H1 (cell line): ENCODE measurements around the gene RIMKLA. TPM values are rescaled to one million over a fixed set of nuclear protein-coding genes. Genes with fewer than 3 reads are reported as not detected.

Source experiments
- CTCF ChIA-PET: fragments of 300-600 bp; sonication (Branson Sonifier 250); formaldehyde crosslinking; loops from one replicate; lab custom pipeline; 2021; ENCODE audit not compliant: partially characterized antibody; lab: Charles Lee
- POLR2A ChIA-PET: fragments of 300-600 bp; sonication (Branson Sonifier 250); formaldehyde crosslinking; loops from one replicate; lab custom pipeline; 2021; ENCODE audit warnings: inconsistent platforms; ENCODE audit not compliant: partially characterized antibody; lab: Charles Lee
- DNase-seq, 2 experiments: peaks; one replicate each; pipeline versions ENCODE4 v3.0.0 to v3.0.0-alpha.2; 2010 to 2022; ENCODE audit warnings: low spot score in 2 of 2, low read depth in 1 of 2, mixed read lengths in 1 of 2
- FAIRE-seq: peaks from 2 replicates; lab custom pipeline; 2011; peaks lifted over from hg19 to GRCh38; lab: Jason Lieb, UNC
- H2AFZ ChIP-seq: 2 replicates; pipeline ENCODE4 v1.8.1; 2012; ENCODE audit warnings: low read length, inconsistent platforms
- H2AK5ac ChIP-seq: 2 replicates; pipeline ENCODE4 v1.6.1; 2013; ENCODE audit warnings: low read depth, low read length
- H2BK120ac ChIP-seq: replicated peaks from 2 replicates; pipeline ENCODE3; 2013; ENCODE audit warnings: low read depth, low read length, inconsistent platforms
- H2BK12ac ChIP-seq: 2 replicates; pipeline ENCODE4 v1.6.1; 2013; ENCODE audit warnings: low read depth, low read length
- H2BK15ac ChIP-seq: 2 replicates; pipeline ENCODE4 v1.6.1; 2013; ENCODE audit warnings: low read length
- H2BK20ac ChIP-seq: 2 replicates; pipeline ENCODE4 v1.6.1; 2013; ENCODE audit warnings: low read length
- H2BK5ac ChIP-seq: 2 replicates; pipeline ENCODE4 v1.6.1; 2013; ENCODE audit warnings: low read depth, low read length
- H3K14ac ChIP-seq: 2 replicates; pipeline ENCODE4 v1.6.1; 2013; ENCODE audit warnings: inconsistent platforms; ENCODE audit not compliant: insufficient read length
- H3K18ac ChIP-seq: 2 replicates; pipeline ENCODE4 v1.6.1; 2013; ENCODE audit warnings: low read length; ENCODE audit errors: extremely low read depth
- H3K23ac ChIP-seq: 2 replicates; pipeline ENCODE4 v1.6.1; 2013; ENCODE audit warnings: inconsistent platforms; ENCODE audit not compliant: insufficient read length
- H3K23me2 ChIP-seq: 2 replicates; pipeline ENCODE4 v1.6.1; 2013; ENCODE audit warnings: low read depth, low read length
- H3K27ac ChIP-seq: 2 replicates; pipeline ENCODE4 v1.6.1; 2011; ENCODE audit warnings: low read depth, low read length, inconsistent platforms
- H3K27me3 ChIP-seq, 4 experiments: replicated peaks in 1 of 4; 1 replicate in 1 of 4; 2 replicates in 3 of 4; pipeline versions ENCODE4 v1.6.1 to v1.8.1; 2011 to 2013; ENCODE audit warnings: low read length in 3 of 4, mild to moderate bottlenecking in 3 of 4, inconsistent platforms in 2 of 4, mixed read lengths in 2 of 4, moderate library complexity in 1 of 4; ENCODE audit not compliant: control insufficient read depth in 3 of 4, insufficient read depth in 3 of 4; ENCODE audit errors: extremely low read depth in 1 of 4
- H3K36me3 ChIP-seq, 4 experiments: 2 replicates each; pipeline versions ENCODE4 v1.6.1 to v1.8.1; 2011 to 2013; ENCODE audit warnings: mild to moderate bottlenecking in 4 of 4, low read length in 3 of 4, moderate library complexity in 2 of 4, control low read depth in 1 of 4, inconsistent platforms in 1 of 4; ENCODE audit not compliant: insufficient read depth in 4 of 4, control insufficient read depth in 2 of 4
- H3K4ac ChIP-seq: replicated peaks from 2 replicates; pipeline ENCODE3; 2013; ENCODE audit warnings: low read length, low read depth, mixed read lengths, inconsistent platforms; ENCODE audit not compliant: insufficient read length
- H3K4me1 ChIP-seq, 4 experiments: replicated peaks in 1 of 4; 1 replicate in 1 of 4; 2 replicates in 3 of 4; pipeline versions ENCODE4 v1.6.1 to v1.8.1; 2011 to 2013; ENCODE audit warnings: low read length in 3 of 4, inconsistent platforms in 2 of 4, mixed read lengths in 1 of 4; ENCODE audit not compliant: insufficient read depth in 4 of 4, control insufficient read depth in 3 of 4
- H3K4me2 ChIP-seq, 2 experiments: 2 replicates each; pipeline versions ENCODE4 v1.6.1 to v1.8.1; 2011 to 2013; ENCODE audit warnings: low read depth in 2 of 2, low read length in 2 of 2, control low read depth in 1 of 2, inconsistent platforms in 1 of 2, mild to moderate bottlenecking in 1 of 2; ENCODE audit not compliant: insufficient read depth in 1 of 2
- H3K4me3 ChIP-seq, 4 experiments: fragments of 200-600, 300-600 bp in 1 of 4; sonication (generic), shearing (Covaris generic), sonication (Bioruptor Twin) in 1 of 4; 2 replicates each; pipeline versions ENCODE4 v1.5.1 to v1.8.1; 2011 to 2016; ENCODE audit warnings: low read length in 4 of 4, low read depth in 3 of 4, control low read depth in 2 of 4, inconsistent platforms in 2 of 4, mild to moderate bottlenecking in 2 of 4, mixed read lengths in 1 of 4, moderate library complexity in 1 of 4; ENCODE audit not compliant: insufficient read depth in 2 of 4; ENCODE audit errors: extremely low read depth in 1 of 4
- H3K56ac ChIP-seq: replicated peaks from 2 replicates; pipeline ENCODE3; 2013; ENCODE audit warnings: low read depth, mild to moderate bottlenecking, mixed read lengths, low read length, inconsistent platforms; ENCODE audit not compliant: insufficient read length
- H3K79me1 ChIP-seq: 2 replicates; pipeline ENCODE4 v1.6.1; 2013; ENCODE audit warnings: low read depth, low read length, control low read depth
- H3K79me2 ChIP-seq, 2 experiments: 2 replicates each; pipeline versions ENCODE4 v1.6.1 to v1.8.1; 2012 to 2013; ENCODE audit warnings: low read length in 2 of 2, mild to moderate bottlenecking in 2 of 2, inconsistent platforms in 1 of 2; ENCODE audit not compliant: insufficient read depth in 2 of 2, control insufficient read depth in 1 of 2
- H3K9ac ChIP-seq, 4 experiments: replicated peaks in 1 of 4; 1 replicate in 1 of 4; 2 replicates in 3 of 4; pipeline versions ENCODE4 v1.6.1 to v1.8.1; 2011 to 2013; ENCODE audit warnings: low read depth in 3 of 4, low read length in 3 of 4, control low read depth in 2 of 4, mild to moderate bottlenecking in 2 of 4, moderate library complexity in 2 of 4, inconsistent platforms in 1 of 4; ENCODE audit errors: extremely low read depth in 1 of 4
- H3K9me3 ChIP-seq, 2 experiments: 2 replicates each; pipeline versions ENCODE4 v1.6.1 to v1.8.1; 2012 to 2013; ENCODE audit warnings: mild to moderate bottlenecking in 2 of 2, moderate library complexity in 2 of 2, control low read depth in 1 of 2, inconsistent platforms in 1 of 2, low read depth in 1 of 2, low read length in 1 of 2, mixed read lengths in 1 of 2; ENCODE audit not compliant: insufficient read depth in 2 of 2
- H4K20me1 ChIP-seq, 2 experiments: replicated peaks in 1 of 2; 2 replicates each; pipeline versions ENCODE3 to v1.8.1; 2011 to 2013; ENCODE audit warnings: inconsistent platforms in 2 of 2, low read length in 2 of 2, mild to moderate bottlenecking in 1 of 2; ENCODE audit not compliant: insufficient read depth in 2 of 2, control insufficient read depth in 1 of 2
- H4K5ac ChIP-seq: 2 replicates; pipeline ENCODE4 v1.6.1; 2013; ENCODE audit warnings: low read length, low read depth, mixed read lengths, inconsistent platforms; ENCODE audit not compliant: insufficient read length
- H4K8ac ChIP-seq: 2 replicates; pipeline ENCODE4 v1.8.0; 2013; ENCODE audit warnings: mild to moderate bottlenecking, moderate library complexity, low read length, inconsistent platforms; ENCODE audit not compliant: insufficient read depth; ENCODE audit errors: extremely low read depth
- H4K91ac ChIP-seq: replicated peaks from 2 replicates; pipeline ENCODE3; 2013; ENCODE audit warnings: low read length, mixed read lengths, inconsistent platforms; ENCODE audit not compliant: insufficient read length
- TBP ChIP-seq: IDR thresholded peaks from 2 replicates; pipeline ENCODE4 v1.6.1; 2011; ENCODE audit warnings: low read depth, low read length, improper control_type of control experiment
- WGBS, 2 experiments: shearing (Covaris generic) in 1 of 2; methylation state at CpG; one replicate each; pipeline versions ENCODE4 v1.1.6 to v1.1.7; 2013 to 2015; ENCODE audit warnings: low lambda C conversion rate in 2 of 2, mixed read lengths in 2 of 2, inconsistent platforms in 1 of 2, low coverage in 1 of 2, missing lambda C conversion rate in 1 of 2; ENCODE audit not compliant: insufficient replicate concordance in 2 of 2, insufficient coverage in 1 of 2, insufficient read length in 1 of 2; ENCODE audit errors: extremely low coverage in 1 of 2, missing lambda C conversion rate in 1 of 2; 5-methylcytosine and 5-hydroxymethylcytosine counted together
- polyA plus RNA-seq, 7 experiments: library from polyadenylated mRNA; depleted of rRNA in 3 of 7; stranded (reverse) in 5 of 7; unstranded in 2 of 7; fragments of >200 nt in 5 of 7; fragments of 200-250 nt in 2 of 7; gene quantifications; 1 replicate in 5 of 7; 2 replicates in 1 of 7; 4 replicates in 1 of 7; pipeline versions ENCODE4 v1.2.1 to v1.2.3, GENCODE V29; 2011 to 2013; ENCODE audit warnings: missing spikeins in 2 of 7, mixed read lengths in 2 of 7
- total RNA-seq: library from RNA; stranded (reverse); fragmentation: NEBNext Ultra II Directional; extraction: Animal tissue kit (Norgen Biotek cat#: 25700); gene quantifications from 2 replicates; pipeline ENCODE4 v1.2.1, GENCODE V29; 2021

Gene RIMKLA
- total and polyA plus RNA-seq, 2 of the 8 experiments (the other 6 are each of a cell fraction or from before 2014, with no cell fraction given), result 3.2 to 5.8 TPM

GRCh38 chr1:42469727-42470126, 89.1 kb downstream of the RIMKLA start:
- Histone ChIP-seq H3K9me3 (no peaks in the 10 kb centered on the region), H3K27ac (no peak overlapping the region), H3K79me2 (no peaks in the 10 kb centered on the region), H3K23ac (no peak overlapping the region), H4K91ac (no peak overlapping the region), H4K8ac (no peak overlapping the region), H2AFZ (no peak overlapping the region), H4K5ac (no peak overlapping the region), H2BK20ac (no peak overlapping the region), H3K27me3 (no peaks in the 10 kb centered on the region), H2AK5ac (no peak overlapping the region), H3K56ac (no peak overlapping the region), H3K23me2 (no peaks in the 10 kb centered on the region), H2BK5ac (no peak overlapping the region), H3K79me1 (no peaks in the 10 kb centered on the region), H2BK120ac (no peak overlapping the region), H3K4me2 (no peak overlapping the region), H3K14ac (no peak overlapping the region), H2BK15ac (no peak overlapping the region), H3K4me3 (no peak overlapping the region), H3K9ac (no peak overlapping the region), H3K36me3 (no peaks in the 10 kb centered on the region), H3K18ac (no peak overlapping the region), H3K4me1 (no peaks in the 10 kb centered on the region), H2BK12ac (no peak overlapping the region), H4K20me1 (peaks cover 0 to 2% of the 10 kb centered on the region in 2 experiments), H3K4ac (no peak overlapping the region)
- ChIA-PET POLR2A (no interaction called here), CTCF (interaction anchor here (1.5 kb wide), 1 partner anchor 10 kb away, joined by 4 read pairs; no protein-coding TSS in a partner anchor)
- FAIRE-seq (no peak), DNase-seq (no peak)
- TF ChIP-seq TBP, result no peak
- whole genome bisulfite sequencing, 2 experiments, result 94% methylated on average over 2 of the region's 2 CpGs; no CpG with 5 or more reads in 1 of the 2 experiments

Other genes with a start within 250 kb of the RIMKLA start
- not detected in 2 replicates for gene GUCA2B, start 227.4 kb upstream of the RIMKLA start, total RNA-seq
- gene GUCA2B, start 227.4 kb upstream of the RIMKLA start, polyA plus RNA-seq (2011; rRNA removed), result not detected in 2 replicates
- gene GUCA2A, start 216.0 kb upstream of the RIMKLA start, total RNA-seq, result not detected in 2 replicates
- gene GUCA2A, start 216.0 kb upstream of the RIMKLA start, polyA plus RNA-seq (2011; rRNA removed), result not detected in 2 replicates
- 43.8 and 48.6 TPM in 2 replicates for gene FOXJ3, start 45.6 kb upstream of the RIMKLA start, total RNA-seq
- gene FOXJ3, start 45.6 kb upstream of the RIMKLA start, polyA plus RNA-seq (2011; rRNA removed), result 38.8 and 51.9 TPM in 2 replicates
- not detected in 2 replicates for gene ZMYND12, start 75.2 kb downstream of the RIMKLA start, total RNA-seq
- gene ZMYND12, start 75.2 kb downstream of the RIMKLA start, polyA plus RNA-seq (2011; rRNA removed), result 0.38 and 0.62 TPM in 2 replicates
- gene PPCS, start 75.8 kb downstream of the RIMKLA start, total RNA-seq, result 23.6 and 24.5 TPM in 2 replicates
- gene PPCS, start 75.8 kb downstream of the RIMKLA start, polyA plus RNA-seq (2011; rRNA removed), result 35.3 and 61.5 TPM in 2 replicates
- 0.98 and 1.8 TPM in 2 replicates for gene CCDC30, start 82.5 kb downstream of the RIMKLA start, total RNA-seq
- gene CCDC30, start 82.5 kb downstream of the RIMKLA start, polyA plus RNA-seq (2011; rRNA removed), result 0.38 and 0.60 TPM in 2 replicates